Measurements from ENCODE around the gene IDI2.

The IDI2 gene

GRCh38 chr10:1003884-1004670 lies 21.6 kb downstream of the IDI2 start:
- DNase-seq = no peak

GRCh38 chr10:1002425-1003006 lies 23.1 kb downstream of the IDI2 start:
- DNase-seq = no peak

DNA sequence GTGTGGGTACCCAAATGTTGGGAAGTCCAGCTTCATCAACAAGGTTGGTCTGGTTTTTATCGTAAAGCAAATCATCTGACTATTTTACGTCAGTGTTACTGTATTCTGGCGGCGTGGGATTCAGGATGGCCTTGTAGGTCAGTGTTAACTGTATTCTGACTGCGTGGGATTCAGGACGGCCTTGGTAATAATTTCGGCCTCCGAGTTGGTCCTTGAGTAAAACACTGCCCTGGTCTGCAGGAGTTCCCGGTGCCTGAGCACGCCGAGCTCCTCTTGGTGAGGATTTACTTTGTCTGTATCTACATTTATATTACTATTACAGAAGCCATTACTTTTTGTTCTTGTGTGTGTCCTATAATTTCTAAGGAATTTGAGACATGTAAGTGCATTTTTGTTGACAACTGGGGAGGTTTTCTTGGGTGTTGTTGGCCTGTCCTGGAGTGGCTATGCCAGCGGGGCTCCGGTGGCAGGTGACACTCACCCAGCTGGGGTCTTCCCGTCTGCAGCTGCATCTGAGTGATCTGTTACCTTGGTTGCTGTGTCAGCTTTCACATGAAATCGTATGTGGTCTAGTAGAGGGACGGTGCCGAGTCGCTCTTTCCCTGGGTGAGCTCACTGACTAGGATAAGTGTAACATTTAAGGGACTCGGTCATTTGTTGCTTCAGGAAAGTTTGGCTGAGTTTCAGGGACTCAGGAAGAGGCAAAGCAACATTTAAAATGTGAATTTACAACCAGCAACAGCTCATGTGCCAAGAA lies 28.2 kb downstream of the IDI2 start:
- DNase-seq = no peak

DNA sequence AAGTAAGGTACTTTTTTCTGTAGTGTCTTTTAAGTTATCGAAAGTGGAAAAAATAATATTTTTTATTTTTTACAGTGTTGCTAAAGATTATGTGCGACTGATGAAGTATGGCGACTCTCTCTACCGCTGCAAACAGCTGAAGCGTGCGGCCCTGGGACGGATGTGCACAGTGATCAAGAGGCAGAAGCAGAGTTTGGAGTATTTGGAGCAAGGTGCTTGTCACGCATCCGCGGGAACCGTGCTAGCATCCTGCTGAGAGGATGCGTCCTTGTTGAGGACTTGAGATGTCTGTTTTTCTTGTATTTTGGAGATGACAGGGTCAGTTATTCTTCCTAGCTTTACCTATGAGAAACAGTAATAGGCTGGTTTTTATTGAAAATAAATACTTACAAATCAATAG lies 29.6 kb downstream of the IDI2 start:
- DNase-seq = no peak

DNA sequence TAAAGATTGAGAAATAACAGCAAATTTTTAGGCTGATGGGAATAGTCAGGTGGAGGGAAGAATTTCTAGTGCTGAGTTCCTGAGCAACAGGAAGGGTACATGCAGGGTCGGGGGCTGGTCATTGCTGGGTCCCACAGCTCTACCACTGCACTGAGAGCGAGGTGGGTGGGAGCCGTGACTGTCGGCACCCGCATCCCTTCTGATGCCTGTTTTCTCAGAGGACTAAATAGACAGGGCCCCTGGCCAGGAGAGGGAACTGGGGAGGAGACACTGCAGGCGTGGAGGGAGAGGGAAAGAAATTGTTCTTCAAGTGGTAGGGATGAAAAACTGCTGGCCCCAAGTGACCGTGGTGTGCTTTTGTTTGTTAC lies 30.1 kb downstream of the IDI2 start:
- DNase-seq = no peak

- no peak for DNase-seq
These were observed 30.7 kb downstream of the IDI2 start for GRCh38 chr10:994836-995558.

DNA sequence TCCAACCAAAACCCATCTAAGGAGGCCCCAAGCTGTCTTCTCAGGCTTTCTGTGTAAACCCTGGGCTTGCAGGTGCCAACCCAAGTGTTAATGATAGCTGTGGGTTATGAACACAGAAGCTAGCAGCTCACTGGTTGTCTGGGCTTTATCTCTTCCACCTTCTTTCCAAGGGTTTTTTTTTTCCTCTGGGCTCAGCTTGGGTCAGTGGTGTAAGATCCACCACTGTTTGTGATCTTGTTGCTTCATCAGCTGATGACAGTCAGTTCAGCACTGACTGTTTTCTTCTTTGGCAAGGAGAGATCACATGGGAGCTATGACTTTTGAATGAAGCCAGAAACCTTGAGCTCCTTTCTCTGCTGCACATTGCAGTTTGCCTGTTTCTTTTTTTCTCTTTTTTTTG lies 32.8 kb downstream of the IDI2 start:
- DNase-seq = no peak

- DNase-seq = no peak
These were observed 33.2 kb downstream of the IDI2 start for GRCh38 chr10:992467-992866.

- DNase-seq = no peak
These were observed 34.9 kb downstream of the IDI2 start for GRCh38 chr10:990808-991207.

DNA sequence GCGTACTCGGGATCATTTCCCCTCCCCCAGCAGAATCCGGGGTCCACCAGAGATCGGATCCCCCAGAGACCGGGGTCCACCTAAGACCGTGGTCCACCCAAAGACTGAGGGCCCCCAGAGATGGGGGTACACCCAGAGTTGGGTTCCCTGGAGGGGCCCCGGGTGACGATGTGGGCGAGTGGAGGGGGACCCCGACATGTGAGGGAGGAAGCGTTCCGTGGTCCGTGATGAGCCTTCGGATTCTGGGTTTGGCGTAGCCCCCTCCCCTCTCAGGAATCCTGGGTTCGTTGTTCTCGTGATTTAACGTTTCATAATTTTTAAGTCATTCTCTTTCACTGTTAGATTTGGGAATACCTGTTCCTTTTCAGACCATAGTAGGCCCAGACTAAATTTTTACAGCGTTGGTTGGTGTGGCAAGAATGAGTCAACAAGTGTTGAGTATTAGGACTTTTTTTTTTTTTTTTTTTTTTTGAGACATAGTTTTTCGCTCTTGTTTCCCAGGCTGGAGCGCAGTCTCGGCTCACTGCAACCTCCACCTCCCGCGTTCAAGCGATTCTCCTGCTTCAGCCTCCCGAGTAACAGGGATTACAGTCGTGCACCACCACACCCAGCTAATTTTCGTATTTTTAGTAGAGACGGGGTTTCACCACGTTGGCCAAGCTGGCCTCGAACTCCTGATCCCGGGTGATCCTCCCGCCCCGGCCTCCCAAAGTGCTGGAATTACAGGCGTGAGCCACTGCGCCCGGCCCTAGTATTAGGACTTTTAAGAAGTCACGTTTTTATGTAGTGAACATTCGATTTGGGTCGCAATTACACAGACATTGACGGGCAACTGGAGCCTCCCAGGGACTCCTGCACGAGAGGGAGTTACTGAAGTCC lies 36.8 kb downstream of the IDI2 start:
- no peak for DNase-seq

DNA sequence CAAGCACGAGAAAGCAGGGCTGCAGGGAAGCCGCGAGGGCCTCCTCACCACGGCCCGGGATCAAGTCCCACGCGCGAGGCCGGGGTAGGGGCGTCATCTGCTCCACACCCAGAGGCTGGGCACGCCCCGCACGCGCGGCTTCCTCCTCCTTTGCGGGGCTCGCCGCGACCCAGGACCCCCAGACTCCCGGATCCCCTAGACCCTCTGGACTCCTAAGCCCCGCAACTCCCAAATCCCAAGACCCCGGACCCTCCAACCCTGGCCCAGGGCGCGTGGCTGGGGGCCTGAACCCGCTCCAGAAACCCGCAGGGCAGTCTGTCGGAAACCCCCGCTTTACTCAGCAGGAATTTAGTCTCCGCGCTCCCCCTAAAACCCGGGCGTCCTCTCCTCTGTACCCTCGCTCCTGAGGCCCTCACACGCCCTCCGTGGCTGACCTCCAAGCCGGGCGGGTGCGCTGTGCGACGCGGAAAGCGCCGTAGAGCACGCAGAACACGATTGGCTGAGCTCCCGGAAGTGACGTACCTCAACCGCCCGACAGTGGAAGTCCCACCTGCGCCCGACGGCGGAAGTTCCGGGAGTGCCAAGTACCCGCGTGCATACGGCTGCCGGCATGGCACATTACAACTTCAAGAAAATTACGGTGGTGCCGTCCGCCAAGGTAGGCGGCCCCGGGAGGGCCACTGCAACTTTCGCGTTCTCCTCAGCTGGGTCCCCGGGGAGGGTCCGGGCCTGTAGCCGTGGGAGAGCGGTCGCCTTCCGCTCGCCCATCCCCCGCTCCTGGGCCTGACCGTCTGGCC lies 37.6 kb downstream of the IDI2 start, which contains the start of gene GTPBP4:
GTPBP4 (plus strand) TSS at position 565 of the 797 bp plus-strand sequence; CDS start at position 611, 46 bp downstream.
- peak; percentile 90 to 93 for DNase-seq

DNA sequence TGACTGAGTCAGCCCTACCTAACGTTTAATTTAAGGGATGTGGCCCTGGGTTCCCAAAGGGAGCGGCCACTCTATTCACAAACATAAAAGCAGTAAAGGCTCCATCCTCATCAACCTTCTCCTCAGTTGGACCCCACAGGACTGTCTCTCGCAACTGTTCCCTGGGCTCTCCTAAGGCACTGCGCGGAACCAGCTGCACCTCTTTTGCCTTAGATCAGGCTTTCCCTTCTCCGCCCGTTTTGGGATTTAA lies 38.1 kb downstream of the IDI2 start:
- no peak for DNase-seq

DNA sequence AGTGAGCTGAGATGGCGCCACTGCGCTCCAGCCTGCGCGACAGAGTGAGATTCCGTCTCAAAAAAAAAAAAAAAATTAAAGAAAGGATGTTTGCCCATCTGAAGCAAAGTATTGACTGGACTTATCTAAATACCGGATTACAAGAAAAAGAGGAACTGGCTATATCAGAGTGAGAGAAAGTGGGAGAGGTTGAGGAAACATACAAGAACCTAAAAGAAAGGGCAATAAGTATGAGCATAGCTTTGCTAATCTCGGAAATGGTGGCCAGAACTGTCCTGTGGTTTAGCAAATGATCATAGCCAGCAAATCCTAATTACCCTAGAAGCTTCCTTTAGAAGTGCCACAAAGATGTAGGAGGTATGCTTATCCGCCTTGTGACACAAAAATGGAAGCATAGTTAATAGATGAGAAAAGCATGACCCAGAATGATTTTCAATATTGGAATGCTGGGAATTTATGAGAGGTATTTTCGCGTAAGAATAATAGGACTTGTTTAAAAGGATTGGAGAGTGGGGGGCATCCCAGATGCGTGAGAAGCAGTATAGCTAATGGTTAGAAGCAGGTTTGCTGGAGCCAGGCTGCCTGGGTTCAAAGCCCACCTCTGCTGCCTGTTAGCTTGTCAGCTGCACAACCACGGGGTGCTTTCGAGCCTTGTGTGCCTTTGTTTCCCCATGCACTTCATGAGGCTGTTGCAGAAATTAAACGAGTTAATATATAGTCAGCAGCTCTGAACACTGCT lies 38.6 kb downstream of the IDI2 start:
- DNase-seq = no peak

DNA sequence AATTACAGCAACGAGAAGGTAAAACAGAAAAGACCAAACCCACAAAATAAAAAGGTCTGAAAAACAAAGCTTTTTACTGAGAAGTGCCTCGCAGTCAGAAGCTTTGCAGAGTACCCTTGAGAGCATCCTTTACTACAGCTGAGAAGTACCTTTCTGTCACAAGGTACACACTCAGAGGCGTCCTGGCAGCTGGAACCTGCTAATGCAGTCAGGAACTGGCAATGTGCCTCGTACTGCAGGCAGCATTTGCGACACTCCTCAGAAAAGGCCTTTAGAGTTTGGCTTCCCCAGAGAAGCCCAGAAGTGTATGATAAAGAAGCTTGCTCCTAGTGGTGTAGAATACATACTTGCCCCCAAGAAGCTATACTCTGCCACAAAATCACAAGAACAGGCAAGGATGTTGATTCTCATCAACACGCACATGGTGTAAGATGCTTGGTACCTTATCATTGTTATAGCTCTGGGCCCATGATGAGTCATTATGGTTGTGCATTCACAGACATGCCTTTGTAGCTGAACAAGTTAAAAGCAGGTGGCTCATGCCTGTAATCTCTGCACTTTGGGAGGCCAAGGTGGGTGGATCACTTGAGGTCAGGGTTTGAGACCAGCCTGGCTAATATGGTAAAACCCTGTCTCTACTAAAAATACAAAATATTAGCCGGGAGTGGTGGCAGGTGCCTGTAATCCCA lies 39.4 kb downstream of the IDI2 start:
- no peak for DNase-seq

DNA sequence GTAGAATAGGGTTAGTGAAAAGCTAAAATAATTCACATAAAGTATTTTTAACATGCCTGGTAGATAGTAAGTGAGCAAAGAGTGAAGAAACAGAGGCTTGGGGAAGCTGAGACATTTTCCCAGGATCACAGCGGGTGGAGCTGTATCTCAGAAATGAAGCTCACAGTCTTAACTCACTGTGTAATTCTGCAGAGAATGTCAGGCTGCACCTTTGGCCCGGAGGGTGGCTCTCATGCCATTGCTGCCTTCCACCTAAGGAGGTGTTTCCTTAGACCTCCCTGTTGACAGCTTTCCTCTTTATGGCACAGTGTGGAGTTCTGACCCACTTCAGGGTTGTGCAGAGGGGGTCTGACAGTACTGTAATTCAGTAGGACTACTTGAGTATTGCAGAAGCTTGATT lies 40.3 kb downstream of the IDI2 start:
- no peak for DNase-seq

GRCh38 chr10:983971-984655 lies 41.5 kb downstream of the IDI2 start:
- no peak for DNase-seq

DNA sequence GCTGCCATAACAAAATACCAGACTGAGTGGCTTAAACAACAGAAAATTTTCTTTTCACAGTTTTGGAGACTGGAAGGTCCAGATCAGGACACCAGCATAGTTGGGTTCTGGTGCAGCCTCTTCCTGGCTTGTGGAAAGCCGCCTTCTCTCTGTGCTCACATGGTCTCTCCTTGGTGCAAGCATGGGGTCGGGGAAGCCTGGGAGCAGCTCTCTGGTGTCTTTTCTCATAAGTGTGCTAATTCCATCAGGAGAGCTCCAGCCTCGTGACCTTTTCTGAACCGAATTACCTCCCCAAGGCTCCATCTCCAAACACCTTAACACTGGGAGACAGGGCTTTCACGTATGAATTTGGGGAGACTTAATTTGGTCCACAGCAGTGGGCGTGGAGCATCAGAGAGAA lies 42.3 kb downstream of the IDI2 start:
- DNase-seq = no peak

DNA sequence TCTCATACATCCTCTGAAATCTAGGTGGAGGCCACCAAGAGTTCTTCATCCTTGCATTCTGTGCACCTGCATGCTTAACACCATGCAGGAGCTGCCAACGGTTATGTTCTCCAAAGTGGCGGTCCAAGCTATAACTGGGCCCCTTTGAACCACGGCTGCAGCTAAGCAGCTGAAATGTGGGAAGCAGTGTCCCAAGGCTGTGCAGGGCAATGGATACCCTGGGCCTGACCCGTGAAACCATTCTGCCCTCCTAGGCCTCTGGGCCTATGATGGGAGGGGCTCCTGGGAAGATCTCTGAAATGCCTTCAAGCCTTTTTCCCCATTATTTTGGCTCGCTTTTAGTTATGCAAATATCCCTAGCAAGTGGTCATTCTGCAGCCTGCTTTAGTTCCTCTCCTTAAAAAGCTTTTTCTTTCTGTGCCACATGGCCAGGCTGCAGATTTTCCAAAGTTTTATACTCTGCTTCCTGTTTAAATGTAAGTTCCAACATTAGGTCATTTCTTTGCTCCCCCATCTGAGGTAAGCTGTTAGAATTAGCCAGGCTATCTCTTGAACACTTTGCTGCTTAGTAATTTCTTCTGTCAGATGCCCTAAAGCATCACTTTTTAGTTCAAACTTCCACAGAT lies 45.1 kb downstream of the IDI2 start:
- no peak for DNase-seq

DNA sequence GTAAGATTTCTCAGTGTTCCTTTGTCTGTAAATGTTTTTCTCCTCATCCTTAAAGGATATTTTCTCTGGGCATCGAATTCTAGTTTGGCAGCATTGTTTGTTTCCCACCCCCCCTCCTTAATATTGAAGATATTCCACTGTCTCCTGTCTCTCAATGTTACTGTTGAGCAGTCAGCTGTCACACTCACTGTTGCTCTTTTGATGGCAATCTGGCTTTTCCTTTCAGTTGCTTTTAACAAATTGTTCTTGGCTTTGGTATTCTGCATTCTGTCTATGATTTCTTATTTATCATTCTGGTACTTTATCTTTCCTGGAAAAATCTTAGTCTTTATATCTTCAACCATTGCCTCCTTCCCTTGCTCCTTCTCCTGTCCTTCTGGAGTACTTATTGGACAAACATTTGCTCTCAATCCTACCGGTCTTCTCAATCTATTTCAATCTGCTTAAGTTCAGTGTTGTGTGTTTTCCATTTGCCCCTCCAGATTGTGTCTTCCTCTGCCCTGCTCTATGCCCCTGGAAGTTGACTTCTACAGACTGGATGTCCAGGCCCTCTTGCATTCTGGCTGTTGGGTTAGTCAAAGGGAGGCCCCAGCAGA lies 46.7 kb downstream of the IDI2 start:
- no peak for DNase-seq

All from stimulated activated CD4-positive, alpha-beta T cell treated with anti-CD3 and anti-CD28 coated beads, Interleukin-2, amount 100 ng/mL, for 48 hours (primary cell).